ENCODE results near the gene PPP2R3A. TPM values are rescaled to one million over a fixed set of nuclear protein-coding genes. Genes with fewer than 3 reads are reported as not detected.
A peak's percentile ranks its signal among the peaks of the same experiment; 100 is the strongest.

Gene PPP2R3A
- total and polyA plus RNA-seq, 2 of the 13 experiments (the other 11 are each of a cell fraction or from before 2014, with no cell fraction given), result 0.07 to 0.12 TPM

- TF ChIP-seq ZGPAT (CRISPR knock-in tag; IDR thresholded peaks at IDR 0.05), result peak; percentile 43; the same call in 1 of the 2 replicates
- 0 out of 2 replicates have a peak, but pooled peaks have one; percentile 36 for TF ChIP-seq HOXA9 (CRISPR knock-in tag; IDR thresholded peaks at IDR 0.05; ENCODE audit: borderline replicate concordance)
- no peak for TF ChIP-seq MED13 (CRISPR knock-in tag; IDR thresholded peaks at IDR 0.05)
- TF ChIP-seq IKZF4 (CRISPR knock-in tag; IDR thresholded peaks at IDR 0.05; ENCODE audit: borderline replicate concordance, low read depth, not compliant biosample characterization), result peak; percentile 3
- TF ChIP-seq ZNF143 (CRISPR knock-in tag; IDR thresholded peaks at IDR 0.05), result no peak
- no peak for TF ChIP-seq HBP1 (CRISPR knock-in tag; IDR thresholded peaks at IDR 0.05; ENCODE audit: low read depth)
- TF ChIP-seq ZNF605 (CRISPR knock-in tag; IDR thresholded peaks at IDR 0.05), result no peak
- no peak for TF ChIP-seq ZBTB39 (CRISPR knock-in tag; IDR thresholded peaks at IDR 0.05)
- no peak for TF ChIP-seq DMAP1 (CRISPR knock-in tag; IDR thresholded peaks at IDR 0.05)
- TF ChIP-seq TBX2 (CRISPR knock-in tag; IDR thresholded peaks at IDR 0.05; ENCODE audit: borderline replicate concordance), result peak; percentile 30
- peak; percentile 45; the same call in 1 of the 2 replicates for TF ChIP-seq HOXA3 (CRISPR knock-in tag; IDR thresholded peaks at IDR 0.05)
- TF ChIP-seq STAT5B (CRISPR knock-in tag; IDR thresholded peaks at IDR 0.05), result 0 out of 2 replicates have a peak, but pooled peaks have one; percentile 2
- 0 out of 2 replicates have a peak, but pooled peaks have one; percentile 23 for TF ChIP-seq REPIN1 (CRISPR knock-in tag; IDR thresholded peaks at IDR 0.05; ENCODE audit: borderline replicate concordance, low read depth)
- TF ChIP-seq DZIP1 (CRISPR knock-in tag; IDR thresholded peaks at IDR 0.05), result no peak; the same call in 1 of the 2 replicates
- TF ChIP-seq ZNF224 (CRISPR knock-in tag; IDR thresholded peaks at IDR 0.05), result 0 out of 2 replicates have a peak, but pooled peaks have one; percentile 27
- TF ChIP-seq TOPORS (CRISPR knock-in tag; IDR thresholded peaks at IDR 0.05), result no peak
- no peak for TF ChIP-seq ZNF629 (CRISPR knock-in tag; conservative IDR thresholded peaks at IDR 0.05)
- 0 out of 2 replicates have a peak, but pooled peaks have one; percentile 10 for TF ChIP-seq HNF1B (CRISPR knock-in tag; IDR thresholded peaks at IDR 0.05)
Measured at GRCh38 chr3:136195258-136196063, 229.9 kb downstream of the PPP2R3A start (continued).

Measured in HepG2 (cell line).